Measurements from ENCODE around the gene SLC31A2. TPM values are rescaled to one million over a fixed set of nuclear protein-coding genes. Genes with fewer than 3 reads are reported as not detected.

The SLC31A2 gene
- total and polyA plus RNA-seq, 2 experiments from 2014 or later: 1.8 to 3.8 TPM

DNA sequence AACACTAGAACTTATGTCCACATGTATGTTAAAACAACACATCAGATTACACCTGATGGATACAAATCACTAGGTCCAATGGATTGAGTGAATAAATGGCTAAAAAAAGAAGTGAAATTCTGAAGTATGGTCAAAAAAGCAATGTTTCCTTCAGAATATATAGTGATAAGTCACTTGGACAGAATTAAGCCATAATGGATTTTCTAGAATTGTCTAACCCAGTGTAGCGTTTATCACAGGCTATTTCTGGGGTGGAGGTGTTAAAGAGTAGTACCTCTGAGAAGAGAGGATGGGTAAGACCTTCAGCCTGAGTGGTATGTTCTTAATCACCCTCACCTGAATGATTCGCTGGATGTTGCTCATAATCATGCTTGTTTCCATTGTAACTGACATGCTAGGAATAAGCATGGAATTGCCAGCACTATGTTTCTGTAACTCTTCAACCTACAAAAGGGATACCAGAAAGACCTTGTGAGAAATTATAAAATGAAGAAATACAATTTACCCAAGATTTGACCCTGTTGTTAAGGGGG is 33.2 kb downstream of the SLC31A2 start (continued):
- TF ChIP-seq, protein P1, sequence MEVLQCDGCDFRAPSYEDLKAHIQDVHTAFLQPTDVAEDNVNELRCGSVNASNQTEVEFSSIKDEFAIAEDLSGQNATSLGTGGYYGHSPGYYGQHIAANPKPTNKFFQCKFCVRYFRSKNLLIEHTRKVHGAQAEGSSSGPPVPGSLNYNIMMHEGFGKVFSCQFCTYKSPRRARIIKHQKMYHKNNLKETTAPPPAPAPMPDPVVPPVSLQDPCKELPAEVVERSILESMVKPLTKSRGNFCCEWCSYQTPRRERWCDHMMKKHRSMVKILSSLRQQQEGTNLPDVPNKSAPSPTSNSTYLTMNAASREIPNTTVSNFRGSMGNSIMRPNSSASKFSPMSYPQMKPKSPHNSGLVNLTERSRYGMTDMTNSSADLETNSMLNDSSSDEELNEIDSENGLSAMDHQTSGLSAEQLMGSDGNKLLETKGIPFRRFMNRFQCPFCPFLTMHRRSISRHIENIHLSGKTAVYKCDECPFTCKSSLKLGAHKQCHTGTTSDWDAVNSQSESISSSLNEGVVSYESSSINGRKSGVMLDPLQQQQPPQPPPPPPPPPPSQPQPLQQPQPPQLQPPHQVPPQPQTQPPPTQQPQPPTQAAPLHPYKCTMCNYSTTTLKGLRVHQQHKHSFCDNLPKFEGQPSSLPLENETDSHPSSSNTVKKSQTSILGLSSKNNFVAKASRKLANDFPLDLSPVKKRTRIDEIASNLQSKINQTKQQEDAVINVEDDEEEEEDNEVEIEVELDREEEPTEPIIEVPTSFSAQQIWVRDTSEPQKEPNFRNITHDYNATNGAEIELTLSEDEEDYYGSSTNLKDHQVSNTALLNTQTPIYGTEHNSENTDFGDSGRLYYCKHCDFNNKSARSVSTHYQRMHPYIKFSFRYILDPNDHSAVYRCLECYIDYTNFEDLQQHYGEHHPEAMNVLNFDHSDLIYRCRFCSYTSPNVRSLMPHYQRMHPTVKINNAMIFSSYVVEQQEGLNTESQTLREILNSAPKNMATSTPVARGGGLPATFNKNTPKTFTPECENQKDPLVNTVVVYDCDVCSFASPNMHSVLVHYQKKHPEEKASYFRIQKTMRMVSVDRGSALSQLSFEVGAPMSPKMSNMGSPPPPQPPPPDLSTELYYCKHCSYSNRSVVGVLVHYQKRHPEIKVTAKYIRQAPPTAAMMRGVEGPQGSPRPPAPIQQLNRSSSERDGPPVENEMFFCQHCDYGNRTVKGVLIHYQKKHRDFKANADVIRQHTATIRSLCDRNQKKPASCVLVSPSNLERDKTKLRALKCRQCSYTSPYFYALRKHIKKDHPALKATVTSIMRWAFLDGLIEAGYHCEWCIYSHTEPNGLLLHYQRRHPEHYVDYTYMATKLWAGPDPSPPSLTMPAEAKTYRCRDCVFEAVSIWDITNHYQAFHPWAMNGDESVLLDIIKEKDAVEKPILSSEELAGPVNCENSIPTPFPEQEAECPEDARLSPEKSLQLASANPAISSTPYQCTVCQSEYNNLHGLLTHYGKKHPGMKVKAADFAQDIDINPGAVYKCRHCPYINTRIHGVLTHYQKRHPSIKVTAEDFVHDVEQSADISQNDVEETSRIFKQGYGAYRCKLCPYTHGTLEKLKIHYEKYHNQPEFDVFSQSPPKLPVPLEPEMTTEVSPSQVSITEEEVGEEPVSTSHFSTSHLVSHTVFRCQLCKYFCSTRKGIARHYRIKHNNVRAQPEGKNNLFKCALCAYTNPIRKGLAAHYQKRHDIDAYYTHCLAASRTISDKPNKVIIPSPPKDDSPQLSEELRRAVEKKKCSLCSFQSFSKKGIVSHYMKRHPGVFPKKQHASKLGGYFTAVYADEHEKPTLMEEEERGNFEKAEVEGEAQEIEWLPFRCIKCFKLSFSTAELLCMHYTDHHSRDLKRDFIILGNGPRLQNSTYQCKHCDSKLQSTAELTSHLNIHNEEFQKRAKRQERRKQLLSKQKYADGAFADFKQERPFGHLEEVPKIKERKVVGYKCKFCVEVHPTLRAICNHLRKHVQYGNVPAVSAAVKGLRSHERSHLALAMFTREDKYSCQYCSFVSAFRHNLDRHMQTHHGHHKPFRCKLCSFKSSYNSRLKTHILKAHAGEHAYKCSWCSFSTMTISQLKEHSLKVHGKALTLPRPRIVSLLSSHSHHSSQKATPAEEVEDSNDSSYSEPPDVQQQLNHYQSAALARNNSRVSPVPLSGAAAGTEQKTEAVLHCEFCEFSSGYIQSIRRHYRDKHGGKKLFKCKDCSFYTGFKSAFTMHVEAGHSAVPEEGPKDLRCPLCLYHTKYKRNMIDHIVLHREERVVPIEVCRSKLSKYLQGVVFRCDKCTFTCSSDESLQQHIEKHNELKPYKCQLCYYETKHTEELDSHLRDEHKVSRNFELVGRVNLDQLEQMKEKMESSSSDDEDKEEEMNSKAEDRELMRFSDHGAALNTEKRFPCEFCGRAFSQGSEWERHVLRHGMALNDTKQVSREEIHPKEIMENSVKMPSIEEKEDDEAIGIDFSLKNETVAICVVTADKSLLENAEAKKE (CRISPR knock-in tag; IDR thresholded peaks at IDR 0.05): no peak
- TF ChIP-seq EZH2 (IDR thresholded peaks at IDR 0.05; ENCODE audit: low read depth, unreplicated experiment) (no peak), POLR2AphosphoS5 (IDR thresholded peaks at IDR 0.05; ENCODE audit: low read depth) (no peak), EZH2phosphoT487 (IDR thresholded peaks at IDR 0.05; ENCODE audit: unreplicated experiment) (no peak)

DNA sequence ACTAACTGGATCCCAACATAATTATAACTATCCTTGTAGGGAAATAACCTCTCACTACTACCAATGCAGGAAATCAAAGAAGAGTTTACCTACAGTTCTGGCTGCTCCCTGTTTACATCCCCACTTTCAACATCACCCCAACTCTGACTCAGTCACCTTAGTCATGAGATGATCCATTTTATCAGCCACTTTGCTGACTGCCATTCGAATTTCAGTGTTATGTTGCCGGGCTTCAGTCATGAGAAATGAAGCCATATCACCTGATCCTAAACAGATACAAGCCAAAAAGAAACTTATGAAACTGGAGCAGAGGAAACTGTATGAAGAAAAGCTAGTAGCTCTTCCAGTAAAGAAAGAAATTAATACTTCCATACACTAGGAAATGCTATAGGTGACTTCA is 33.7 kb downstream of the SLC31A2 start:
- ATAC-seq: no peak
- H3K4me3 ChIP-seq: no peak overlapping the region
- H3K27me3 Mint-ChIP-seq (ENCODE audit: insufficient read depth, low read depth, poor library complexity): peaks cover 1% of the 10 kb centered on the region
- no peaks in the 10 kb centered on the region for H3F3A ChIP-seq (replicated peaks; ENCODE audit: low read depth)
- no peak for DNase-seq (ENCODE audit: low spot score)
- no peak overlapping the region for H3K4me3 Mint-ChIP-seq
- no peak overlapping the region for H2AFZ ChIP-seq
- H3K27me3 ChIP-seq (ENCODE audit: insufficient read depth): no peaks in the 10 kb centered on the region
- H3K4me2 ChIP-seq: no peak overlapping the region
- H3K9me3 Mint-ChIP-seq: no peaks in the 10 kb centered on the region; the same call in 2 of the 3 replicates
- H3K27ac Mint-ChIP-seq: no peak overlapping the region
- no peaks in the 10 kb centered on the region for H3K4me1 Mint-ChIP-seq
- no peaks in the 10 kb centered on the region for H3K9me2 ChIP-seq (ENCODE audit: insufficient read depth)
- no peaks in the 10 kb centered on the region for H3K4me1 ChIP-seq (ENCODE audit: insufficient read depth)
- peaks cover 34% of the 10 kb centered on the region for H3K36me3 Mint-ChIP-seq (ENCODE audit: low read depth)
- H4K20me1 ChIP-seq (replicated peaks; ENCODE audit: insufficient read depth): peaks cover 4% of the 10 kb centered on the region; the same call in 1 of the 2 replicates
- peaks cover 21% of the 10 kb centered on the region; the same call in 1 of the 2 replicates for H3K36me3 ChIP-seq (ENCODE audit: insufficient read depth)
- no peaks in the 10 kb centered on the region for H3K79me2 ChIP-seq (replicated peaks; ENCODE audit: insufficient read depth)
- H3K27ac ChIP-seq (ENCODE audit: low read depth): no peak overlapping the region
- TF ChIP-seq STAT1 (IDR thresholded peaks at IDR 0.05; ENCODE audit: unreplicated experiment) (no peak), ZNF331 (CRISPR knock-in tag; IDR thresholded peaks at IDR 0.05; ENCODE audit: low read depth) (no peak), POLR2AphosphoS5 (IDR thresholded peaks at IDR 0.05; ENCODE audit: low read depth) (no peak)
- TF ChIP-seq, protein P2, sequence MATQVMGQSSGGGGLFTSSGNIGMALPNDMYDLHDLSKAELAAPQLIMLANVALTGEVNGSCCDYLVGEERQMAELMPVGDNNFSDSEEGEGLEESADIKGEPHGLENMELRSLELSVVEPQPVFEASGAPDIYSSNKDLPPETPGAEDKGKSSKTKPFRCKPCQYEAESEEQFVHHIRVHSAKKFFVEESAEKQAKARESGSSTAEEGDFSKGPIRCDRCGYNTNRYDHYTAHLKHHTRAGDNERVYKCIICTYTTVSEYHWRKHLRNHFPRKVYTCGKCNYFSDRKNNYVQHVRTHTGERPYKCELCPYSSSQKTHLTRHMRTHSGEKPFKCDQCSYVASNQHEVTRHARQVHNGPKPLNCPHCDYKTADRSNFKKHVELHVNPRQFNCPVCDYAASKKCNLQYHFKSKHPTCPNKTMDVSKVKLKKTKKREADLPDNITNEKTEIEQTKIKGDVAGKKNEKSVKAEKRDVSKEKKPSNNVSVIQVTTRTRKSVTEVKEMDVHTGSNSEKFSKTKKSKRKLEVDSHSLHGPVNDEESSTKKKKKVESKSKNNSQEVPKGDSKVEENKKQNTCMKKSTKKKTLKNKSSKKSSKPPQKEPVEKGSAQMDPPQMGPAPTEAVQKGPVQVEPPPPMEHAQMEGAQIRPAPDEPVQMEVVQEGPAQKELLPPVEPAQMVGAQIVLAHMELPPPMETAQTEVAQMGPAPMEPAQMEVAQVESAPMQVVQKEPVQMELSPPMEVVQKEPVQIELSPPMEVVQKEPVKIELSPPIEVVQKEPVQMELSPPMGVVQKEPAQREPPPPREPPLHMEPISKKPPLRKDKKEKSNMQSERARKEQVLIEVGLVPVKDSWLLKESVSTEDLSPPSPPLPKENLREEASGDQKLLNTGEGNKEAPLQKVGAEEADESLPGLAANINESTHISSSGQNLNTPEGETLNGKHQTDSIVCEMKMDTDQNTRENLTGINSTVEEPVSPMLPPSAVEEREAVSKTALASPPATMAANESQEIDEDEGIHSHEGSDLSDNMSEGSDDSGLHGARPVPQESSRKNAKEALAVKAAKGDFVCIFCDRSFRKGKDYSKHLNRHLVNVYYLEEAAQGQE (IDR thresholded peaks at IDR 0.05; ENCODE audit: unreplicated experiment): no peak
